Body of pancreas (tissue), 4 donors: ENCODE measurements around the gene FLT3. TPM values are rescaled to one million over a fixed set of nuclear protein-coding genes. Genes with fewer than 3 reads are reported as not detected.

Experiments used
- ATAC-seq: fragments of 150-250 bp; one replicate; pipeline ENCODE4 v1.9.1; 2016
- DNase-seq, 4 donors: peaks; one replicate each; pipeline ENCODE4 v3.0.0-alpha.2; 2019
- H3K27ac ChIP-seq, 4 donors: fragments of 200-600 bp; sonication (generic); 1 replicate in 3 of 4; 2 replicates in 1 of 4; pipeline versions ENCODE4 v1.5.1 to v1.6.1; 2016 to 2019; ENCODE audit warnings: mild to moderate bottlenecking in 1 of 4, mixed read lengths in 1 of 4, moderate library complexity in 1 of 4
- H3K27me3 ChIP-seq, 2 donors: fragments of 200-600 bp; sonication (generic); one replicate each; pipeline ENCODE4 v1.6.0; 2016; ENCODE audit warnings: mild to moderate bottlenecking in 1 of 2
- H3K36me3 ChIP-seq, 2 donors: fragments of 200-600 bp; sonication (generic); replicated peaks in 1 of 2; 2 replicates each; pipeline ENCODE4 v1.5.1; 2016; ENCODE audit warnings: low read depth in 2 of 2; ENCODE audit not compliant: insufficient read depth in 1 of 2
- H3K4me1 ChIP-seq: fragments of 200-600 bp; sonication (generic); one replicate; pipeline ENCODE4 v1.6.0; 2016
- H3K4me3 ChIP-seq, 2 donors: fragments of 200-600 bp; sonication (generic); 1 replicate in 1 of 2; 2 replicates in 1 of 2; pipeline ENCODE4 v1.5.1; 2016 to 2019
- H3K9me3 ChIP-seq, 3 donors: fragments of 200-600 bp; sonication (generic); 1 replicate in 2 of 3; 2 replicates in 1 of 3; pipeline ENCODE4 v1.5.1; 2016
- CTCF ChIP-seq, 7 experiments: fragments of 450-650 bp in 4 of 7; fragments of 200-600 bp in 3 of 7; sonication (generic) in 3 of 7; IDR thresholded peaks; one replicate each; pipeline ENCODE4 v1.5.1; 2016 to 2019; ENCODE audit warnings: antibody characterized with exemption in 7 of 7
- POLR2A ChIP-seq, 3 donors: fragments of 450-650 bp; IDR thresholded peaks; one replicate each; pipeline ENCODE4 v1.6.1; 2016; ENCODE audit warnings: antibody characterized with exemption in 3 of 3, mild to moderate bottlenecking in 2 of 3
- WGBS, 2 donors: methylation state at CpG; one replicate each; pipeline ENCODE4 v1.1.5; 2017; 5-methylcytosine and 5-hydroxymethylcytosine counted together
- intact Hi-C: fragments of 100-400 bp; cut with DNase I; formaldehyde crosslinking; loops from one replicate; pipeline ENCODE4 v1.15.1; 2023
- total RNA-seq, 2 donors: library from RNA; depleted of rRNA; stranded (reverse); fragments of >200 nt; gene quantifications; one replicate each; pipeline ENCODE4 v1.1.0, GENCODE V29; 2016

The FLT3 gene
- total RNA-seq, 2 donors from 2014 or later: 2.0 to 4.2 TPM

- intact Hi-C loops: no loop called here
Measured at GRCh38 chr13:27971776-27972477, 128.4 kb downstream of the FLT3 start.

GRCh38 chr13:27971236-27971645 lies 129.1 kb downstream of the FLT3 start:
- no peak for DNase-seq
- intact Hi-C loops: no loop called here
- no peak for TF ChIP-seq POLR2A (IDR thresholded peaks at IDR 0.05)
- no peak for TF ChIP-seq CTCF (IDR thresholded peaks at IDR 0.05)
- WGBS, 2 donors: 79 to 82% methylated on average over 13 of the region's 13 CpGs
- H3K36me3 ChIP-seq: no peaks in the 10 kb centered on the region
- peaks cover 19% of the 10 kb centered on the region for H3K4me1 ChIP-seq
- no peaks in the 10 kb centered on the region for H3K9me3 ChIP-seq
- H3K27ac ChIP-seq: no peak overlapping the region
- no peak for ATAC-seq
- peaks cover 0 to 19% of the 10 kb centered on the region in 2 donors for H3K27me3 ChIP-seq
- H3K4me3 ChIP-seq: no peak overlapping the region

More at GRCh38 chr13:27971776-27972477, 128.4 kb downstream of the FLT3 start:
- WGBS, 2 donors: 52 to 64% methylated on average over 6 to 7 of the region's 7 CpGs
- no peak overlapping the region for H3K27ac ChIP-seq
- H3K36me3 ChIP-seq: no peaks in the 10 kb centered on the region
- H3K4me3 ChIP-seq: no peak overlapping the region
- H3K9me3 ChIP-seq: no peaks in the 10 kb centered on the region
- H3K27me3 ChIP-seq: peaks cover 0 to 17% of the 10 kb centered on the region in 2 donors
- DNase-seq (no peak), ATAC-seq (no peak)
- peaks cover 19% of the 10 kb centered on the region for H3K4me1 ChIP-seq
- TF ChIP-seq POLR2A (IDR thresholded peaks at IDR 0.05) (no peak), CTCF (IDR thresholded peaks at IDR 0.05) (no peak)

- 40 to 60% methylated on average over 29 to 52 of the region's 53 CpGs for WGBS, 2 donors
- TF ChIP-seq CTCF (IDR thresholded peaks at IDR 0.05): no peak
- no peak for TF ChIP-seq POLR2A (IDR thresholded peaks at IDR 0.05)
- DNase-seq (no peak), ATAC-seq (no peak)
- Histone ChIP-seq H3K4me1 (peaks cover 19% of the 10 kb centered on the region), H3K9me3 (no peaks in the 10 kb centered on the region), H3K4me3 (no peak overlapping the region), H3K36me3 (no peaks in the 10 kb centered on the region), H3K27me3 (peaks cover 0 to 13% of the 10 kb centered on the region in 2 donors), H3K27ac (no peak overlapping the region)
- intact Hi-C loops: no loop called here
Measured at GRCh38 chr13:27970382-27971235, 129.8 kb downstream of the FLT3 start.

- ATAC-seq (no peak), DNase-seq (no peak)
- intact Hi-C loops: no loop called here
- Histone ChIP-seq H3K9me3 (no peaks in the 10 kb centered on the region), H3K27ac (no peak overlapping the region), H3K4me3 (no peak overlapping the region), H3K36me3 (no peaks in the 10 kb centered on the region), H3K27me3 (peaks cover 0 to 13% of the 10 kb centered on the region in 2 donors), H3K4me1 (peaks cover 19% of the 10 kb centered on the region)
- 62 to 68% methylated on average over 7 of the region's 7 CpGs for WGBS, 2 donors
- TF ChIP-seq POLR2A (IDR thresholded peaks at IDR 0.05) (no peak), CTCF (IDR thresholded peaks at IDR 0.05) (no peak)
Measured at GRCh38 chr13:27969866-27970229, 130.5 kb downstream of the FLT3 start.
